MM.1S (cell line): ENCODE data around the gene SHROOM3.

Source experiments
- CTCF ChIP-seq: fragments of 300-600 bp; sonication (generic); IDR thresholded peaks from 2 replicates; pipeline ENCODE4 v1.5.1; 2016; ENCODE audit warnings: antibody characterized with exemption, low read length, mixed read lengths
- EZH2 ChIP-seq: fragments of 300-600 bp; sonication (generic); optimal IDR thresholded peaks from 2 replicates; pipeline ENCODE3; 2017; ENCODE audit warnings: low read depth, mild to moderate bottlenecking, antibody characterized with exemption, low read length, mixed read lengths

- TF ChIP-seq CTCF: no peak
- no peak for TF ChIP-seq EZH2
Measured at GRCh38 chr4:76741663-76742020, 306.6 kb downstream of the SHROOM3 start.
